H9 (cell line): ENCODE data around the gene MR1. TPM values are rescaled to one million over a fixed set of nuclear protein-coding genes. Genes with fewer than 3 reads are reported as not detected.

ENCODE experiments used
- DNase-seq: peaks from one replicate; pipeline ENCODE4 v3.0.0-alpha.2; 2017
- H2AFZ ChIP-seq: one replicate; pipeline ENCODE4 v1.6.1; 2013; ENCODE audit warnings: mild to moderate bottlenecking, low read length, control low read depth, moderate library complexity
- H2AK5ac ChIP-seq: 2 replicates; pipeline ENCODE4 v1.6.1; 2013; ENCODE audit warnings: low read length, control low read depth, mixed read lengths; ENCODE audit not compliant: insufficient read length
- H2BK120ac ChIP-seq: one replicate; pipeline ENCODE4 v1.6.1; 2013; ENCODE audit warnings: low read depth, mild to moderate bottlenecking, low read length, control low read depth, inconsistent platforms; ENCODE audit not compliant: poor library complexity, severe bottlenecking
- H2BK12ac ChIP-seq: 2 replicates; pipeline ENCODE4 v1.6.1; 2013; ENCODE audit warnings: low read length, control low read depth, mixed read lengths, low read depth; ENCODE audit not compliant: insufficient read length
- H2BK15ac ChIP-seq: 2 replicates; pipeline ENCODE4 v1.6.1; 2013; ENCODE audit warnings: low read depth, low read length, control low read depth
- H2BK20ac ChIP-seq: one replicate; pipeline ENCODE4 v1.6.1; 2013; ENCODE audit warnings: low read depth, mild to moderate bottlenecking, low read length, control low read depth, inconsistent platforms; ENCODE audit not compliant: poor library complexity, severe bottlenecking
- H2BK5ac ChIP-seq: 2 replicates; pipeline ENCODE4 v1.6.1; 2013; ENCODE audit warnings: low read length, control low read depth, mixed read lengths; ENCODE audit not compliant: insufficient read length
- H3K14ac ChIP-seq: 2 replicates; pipeline ENCODE4 v1.6.1; 2013; ENCODE audit warnings: low read length, control low read depth; ENCODE audit not compliant: insufficient read depth
- H3K18ac ChIP-seq: 2 replicates; pipeline ENCODE4 v1.6.1; 2013; ENCODE audit warnings: low read depth, mild to moderate bottlenecking, mixed read lengths, low read length, control low read depth; ENCODE audit not compliant: insufficient read length
- H3K23ac ChIP-seq: 2 replicates; pipeline ENCODE4 v1.6.1; 2013; ENCODE audit warnings: low read length, control low read depth, mixed read lengths, low read depth; ENCODE audit not compliant: insufficient read length
- H3K23me2 ChIP-seq: 2 replicates; pipeline ENCODE4 v1.6.1; 2013; ENCODE audit warnings: low read depth, mild to moderate bottlenecking, mixed read lengths, low read length, control low read depth; ENCODE audit not compliant: insufficient read length, poor library complexity, severe bottlenecking
- H3K27ac ChIP-seq: 2 replicates; pipeline ENCODE4 v1.5.1; 2013; ENCODE audit warnings: low read length, control low read depth, mixed read lengths, low read depth; ENCODE audit not compliant: insufficient read length
- H3K27me3 ChIP-seq: 2 replicates; pipeline ENCODE4 v1.6.1; 2013; ENCODE audit warnings: low read length, control low read depth, inconsistent platforms; ENCODE audit not compliant: insufficient read depth
- H3K4ac ChIP-seq: 2 replicates; pipeline ENCODE4 v1.6.1; 2013; ENCODE audit warnings: low read depth, mild to moderate bottlenecking, control low read depth, inconsistent platforms, low read length, moderate library complexity
- H3K4me1 ChIP-seq: 2 replicates; pipeline ENCODE4 v1.6.1; 2013; ENCODE audit warnings: low read length, control low read depth, inconsistent platforms; ENCODE audit not compliant: insufficient read depth
- H3K4me2 ChIP-seq: 2 replicates; pipeline ENCODE4 v1.6.1; 2013; ENCODE audit warnings: low read length, control low read depth, mixed read lengths; ENCODE audit not compliant: insufficient read length, insufficient read depth
- H3K56ac ChIP-seq: 2 replicates; pipeline ENCODE4 v1.6.1; 2013; ENCODE audit warnings: low read depth, mild to moderate bottlenecking, mixed read lengths, low read length, control low read depth; ENCODE audit not compliant: insufficient read length
- H3K79me1 ChIP-seq: 2 replicates; pipeline ENCODE4 v1.6.1; 2013; ENCODE audit warnings: low read depth, mild to moderate bottlenecking, moderate library complexity, low read length, control low read depth, inconsistent platforms; ENCODE audit not compliant: insufficient read depth, poor library complexity, severe bottlenecking
- H3K79me2 ChIP-seq: 2 replicates; pipeline ENCODE4 v1.6.1; 2013; ENCODE audit warnings: low read length, control low read depth, inconsistent platforms; ENCODE audit not compliant: insufficient read depth
- H3K9ac ChIP-seq: 2 replicates; pipeline ENCODE4 v1.6.1; 2013; ENCODE audit warnings: low read length, control low read depth, mixed read lengths; ENCODE audit not compliant: insufficient read length; ENCODE audit errors: extremely low read depth
- H3K9me3 ChIP-seq: one replicate; pipeline ENCODE4 v1.6.1; 2013; ENCODE audit warnings: low read depth, low read length, inconsistent platforms; ENCODE audit not compliant: control insufficient read depth
- H3T11ph ChIP-seq: one replicate; pipeline ENCODE4 v1.6.1; 2013; ENCODE audit warnings: mild to moderate bottlenecking, low read length, control low read depth, inconsistent platforms
- H4K20me1 ChIP-seq: one replicate; pipeline ENCODE4 v1.6.1; 2013; ENCODE audit not compliant: control insufficient read depth, insufficient read length, insufficient read depth
- H4K5ac ChIP-seq: 2 replicates; pipeline ENCODE4 v1.6.1; 2013; ENCODE audit warnings: low read depth, mild to moderate bottlenecking, mixed read lengths, low read length, control low read depth; ENCODE audit not compliant: insufficient read length
- H4K8ac ChIP-seq: replicated peaks from 2 replicates; pipeline ENCODE4 v1.6.1; 2013; ENCODE audit warnings: low read length, control low read depth, mixed read lengths, low read depth; ENCODE audit not compliant: insufficient read length
- H4K91ac ChIP-seq: 2 replicates; pipeline ENCODE4 v1.6.1; 2013; ENCODE audit warnings: low read depth, mild to moderate bottlenecking, moderate library complexity, mixed read lengths, low read length, control low read depth; ENCODE audit not compliant: insufficient read length
- H3K27ac Mint-ChIP-seq, 3 experiments: 2 replicates in 2 of 3; 3 replicates in 1 of 3; pipeline ENCODE4 v1.8.0; 2020 to 2021; ENCODE audit warnings: mixed read lengths in 3 of 3, mild to moderate bottlenecking in 1 of 3, moderate library complexity in 1 of 3
- H3K27me3 Mint-ChIP-seq: 2 replicates; pipeline ENCODE4 v1.8.0; 2021; ENCODE audit warnings: low read depth, mild to moderate bottlenecking, moderate library complexity, mixed read lengths
- H3K36me3 Mint-ChIP-seq, 3 experiments: 2 replicates in 2 of 3; 3 replicates in 1 of 3; pipeline ENCODE4 v1.8.0; 2020 to 2021; ENCODE audit warnings: low read depth in 3 of 3, mixed read lengths in 3 of 3; ENCODE audit not compliant: insufficient read depth in 1 of 3
- H3K4me1 Mint-ChIP-seq, 2 experiments: 2 replicates each; pipeline ENCODE4 v1.8.0; 2020; ENCODE audit warnings: mixed read lengths in 2 of 2
- H3K4me3 Mint-ChIP-seq, 2 experiments: 2 replicates in 1 of 2; 3 replicates in 1 of 2; pipeline ENCODE4 v1.8.0; 2020 to 2021; ENCODE audit warnings: mild to moderate bottlenecking in 2 of 2, mixed read lengths in 2 of 2, moderate library complexity in 1 of 2
- H3K9me3 Mint-ChIP-seq, 2 experiments: 2 replicates in 1 of 2; 3 replicates in 1 of 2; pipeline ENCODE4 v1.8.0; 2020; ENCODE audit warnings: mild to moderate bottlenecking in 2 of 2, mixed read lengths in 2 of 2, moderate library complexity in 1 of 2
- WGBS: extraction: QIAGEN DNeasy Blood & Tissue Kit; methylation state at CpG from one replicate; pipeline ENCODE4 v1.1.7; 2013; ENCODE audit warnings: missing lambda C conversion rate, low lambda C conversion rate, mixed read lengths; ENCODE audit not compliant: insufficient read length; ENCODE audit errors: extremely low coverage; 5-methylcytosine and 5-hydroxymethylcytosine counted together
- total RNA-seq: library from RNA; stranded (reverse); gene quantifications from 2 replicates; pipeline ENCODE4 v1.2.1, GENCODE V29; 2021
- TF ChIP-seq, protein P1 (sequence below): fragments of 200-600 bp; sonication (generic); conservative IDR thresholded peaks from 3 replicates; pipeline ENCODE4 v1.8.0; 2021; ENCODE audit warnings: antibody characterized with exemption, mild to moderate bottlenecking

The MR1 gene
- total RNA-seq, 1 experiment from 2014 or later = 0.02 TPM

DNA sequence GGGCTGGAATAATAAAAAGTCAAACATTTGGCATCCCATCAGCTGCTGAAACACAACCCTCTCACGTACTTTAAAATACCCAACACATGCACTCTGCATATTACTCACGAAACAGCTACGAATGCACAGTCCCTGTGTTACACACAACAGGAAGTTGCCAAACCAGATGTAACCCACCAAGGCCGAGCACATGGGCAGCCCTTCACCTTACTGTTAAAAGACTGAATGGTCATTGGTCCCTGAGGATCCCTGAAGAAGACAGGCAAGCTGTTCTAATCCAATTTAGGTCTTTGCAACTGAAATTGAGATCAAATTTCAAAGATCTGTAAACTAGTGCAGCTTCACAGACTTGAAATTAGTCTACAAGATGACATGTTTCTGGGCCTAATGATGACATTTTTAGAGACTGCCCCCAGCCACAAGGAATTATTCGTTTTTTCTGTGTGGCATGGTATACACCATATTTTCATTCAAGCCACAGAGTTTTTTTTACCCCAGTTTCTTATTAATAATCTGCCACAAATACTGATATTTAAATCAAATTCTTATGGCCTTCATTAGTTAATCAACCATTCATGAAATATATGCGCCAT, 29.1 kb downstream of the MR1 start:
- TF ChIP-seq, protein P1, sequence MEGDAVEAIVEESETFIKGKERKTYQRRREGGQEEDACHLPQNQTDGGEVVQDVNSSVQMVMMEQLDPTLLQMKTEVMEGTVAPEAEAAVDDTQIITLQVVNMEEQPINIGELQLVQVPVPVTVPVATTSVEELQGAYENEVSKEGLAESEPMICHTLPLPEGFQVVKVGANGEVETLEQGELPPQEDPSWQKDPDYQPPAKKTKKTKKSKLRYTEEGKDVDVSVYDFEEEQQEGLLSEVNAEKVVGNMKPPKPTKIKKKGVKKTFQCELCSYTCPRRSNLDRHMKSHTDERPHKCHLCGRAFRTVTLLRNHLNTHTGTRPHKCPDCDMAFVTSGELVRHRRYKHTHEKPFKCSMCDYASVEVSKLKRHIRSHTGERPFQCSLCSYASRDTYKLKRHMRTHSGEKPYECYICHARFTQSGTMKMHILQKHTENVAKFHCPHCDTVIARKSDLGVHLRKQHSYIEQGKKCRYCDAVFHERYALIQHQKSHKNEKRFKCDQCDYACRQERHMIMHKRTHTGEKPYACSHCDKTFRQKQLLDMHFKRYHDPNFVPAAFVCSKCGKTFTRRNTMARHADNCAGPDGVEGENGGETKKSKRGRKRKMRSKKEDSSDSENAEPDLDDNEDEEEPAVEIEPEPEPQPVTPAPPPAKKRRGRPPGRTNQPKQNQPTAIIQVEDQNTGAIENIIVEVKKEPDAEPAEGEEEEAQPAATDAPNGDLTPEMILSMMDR = no peak
- Histone ChIP-seq H3K4me1 (peaks cover 3% of the 10 kb centered on the region; the same call in 1 of the 2 replicates), H2AK5ac (no peak overlapping the region), H3K9me3 (no peaks in the 10 kb centered on the region), H4K91ac (no peak overlapping the region), H4K8ac (no peak overlapping the region), H3K56ac (no peak overlapping the region), H2BK15ac (no peak overlapping the region), H3K4me2 (no peak overlapping the region), H3T11ph (no peak overlapping the region), H4K5ac (no peak overlapping the region), H4K20me1 (no peaks in the 10 kb centered on the region), H2BK120ac (no peak overlapping the region), H3K4ac (no peak overlapping the region), H3K18ac (no peak overlapping the region), H3K27me3 (no peaks in the 10 kb centered on the region), H2AFZ (no peak overlapping the region), H3K23me2 (no peaks in the 10 kb centered on the region), H3K23ac (no peak overlapping the region), H2BK5ac (no peak overlapping the region), H3K9ac (no peak overlapping the region), H3K79me2 (no peaks in the 10 kb centered on the region), H3K79me1 (no peaks in the 10 kb centered on the region), H2BK20ac (no peak overlapping the region), H2BK12ac (no peak overlapping the region), H3K27ac (no peak overlapping the region), H3K14ac (no peak overlapping the region)
- H3K4me1 Mint-ChIP-seq = peaks cover 46 to 50% of the 10 kb centered on the region in 2 experiments
- peaks cover 0 to 4% (median 0%) of the 10 kb centered on the region in 3 experiments; a peak in 2 of 7 replicates for H3K36me3 Mint-ChIP-seq
- no peak for DNase-seq
- H3K27me3 Mint-ChIP-seq = no peaks in the 10 kb centered on the region; the same call in none of the 2 replicates
- H3K9me3 Mint-ChIP-seq = no peaks in the 10 kb centered on the region; a peak in 1 of 5 replicates
- H3K27ac Mint-ChIP-seq = no peak overlapping the region
- H3K4me3 Mint-ChIP-seq = no peak overlapping the region
- WGBS = no CpG with 5 or more reads among the region's 6 CpGs
